ENCODE results near the gene ETS2. TPM values are rescaled to one million over a fixed set of nuclear protein-coding genes. Genes with fewer than 3 reads are reported as not detected.

Gene ETS2
- total RNA-seq, 1 donor from 2014 or later: 9.8 TPM

GRCh38 chr21:38802050-38803026 is 3.4 kb upstream of the ETS2 start:
- DNase-seq: no peak

- DNase-seq: no peak
These were observed 2.6 kb upstream of the ETS2 start for GRCh38 chr21:38803075-38803660.

- no peak for DNase-seq
These were observed 1.5 kb upstream of the ETS2 start for GRCh38 chr21:38804030-38804788.

DNA sequence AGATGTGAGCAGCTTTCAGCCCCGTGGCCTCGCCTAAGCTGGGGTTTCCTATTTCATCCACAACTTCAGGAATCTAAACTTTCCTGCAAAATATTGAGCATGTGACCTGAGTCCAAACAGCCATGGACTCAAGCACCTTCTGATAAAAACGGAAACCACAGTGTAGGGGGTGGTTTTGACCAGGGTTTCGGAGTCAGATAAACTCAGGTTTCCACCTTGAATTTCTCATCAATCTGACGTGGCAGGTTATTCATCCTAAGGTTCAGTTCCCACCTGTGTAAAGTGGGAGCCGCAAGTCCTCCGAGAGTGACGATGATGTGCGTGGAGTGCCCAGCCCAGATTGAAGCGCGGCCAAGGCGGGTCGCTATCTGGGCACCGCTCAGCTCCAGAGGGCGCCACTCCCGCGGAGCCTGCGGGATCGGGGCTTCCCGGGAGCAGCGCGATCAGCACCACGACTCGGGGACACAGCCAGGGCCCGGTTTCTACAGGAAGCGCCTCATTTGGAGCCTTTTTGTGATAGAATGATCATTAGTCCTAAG is 871 bp upstream of the ETS2 start:
- DNase-seq: peak; percentile 55

DNA sequence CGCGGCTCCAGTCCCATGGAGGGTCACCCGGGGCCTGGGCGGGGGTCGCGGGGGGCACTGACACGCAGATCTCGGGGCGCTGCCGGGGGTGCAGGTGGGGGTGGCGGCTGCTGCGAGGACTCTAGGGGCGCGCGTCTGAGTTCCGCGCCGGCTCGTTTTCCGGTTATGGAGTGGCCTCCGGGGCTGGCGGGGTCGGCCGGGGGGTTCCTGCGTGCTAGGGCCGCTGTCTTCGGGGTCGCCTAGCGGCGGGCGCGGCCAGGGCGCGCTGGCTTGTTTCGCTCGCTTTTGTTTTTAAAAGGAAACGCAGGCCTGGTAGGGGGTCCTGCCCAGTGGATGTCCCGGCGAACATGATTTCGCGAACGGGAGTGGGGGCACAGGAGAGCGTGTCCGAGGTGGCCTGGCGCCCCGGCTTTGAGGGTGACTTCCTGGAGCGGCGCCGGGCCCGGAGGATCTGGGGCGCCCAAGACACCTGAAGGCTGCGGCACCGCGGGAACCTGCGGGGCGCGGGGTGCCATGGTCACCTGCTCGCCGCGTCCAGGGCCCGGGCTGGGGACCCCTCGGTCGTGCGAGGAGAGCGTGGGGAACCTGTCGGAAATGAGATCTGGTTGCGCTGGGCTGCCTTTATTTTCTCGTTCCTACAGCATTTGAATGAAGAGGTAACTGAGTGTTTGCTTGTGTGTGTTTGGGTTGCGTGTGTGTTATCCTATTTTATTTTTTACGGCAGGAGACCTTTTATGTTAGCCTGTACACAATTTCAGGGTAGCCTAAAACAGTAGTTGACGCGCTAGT is 618 bp downstream of the ETS2 start:
- no peak for DNase-seq

DNA sequence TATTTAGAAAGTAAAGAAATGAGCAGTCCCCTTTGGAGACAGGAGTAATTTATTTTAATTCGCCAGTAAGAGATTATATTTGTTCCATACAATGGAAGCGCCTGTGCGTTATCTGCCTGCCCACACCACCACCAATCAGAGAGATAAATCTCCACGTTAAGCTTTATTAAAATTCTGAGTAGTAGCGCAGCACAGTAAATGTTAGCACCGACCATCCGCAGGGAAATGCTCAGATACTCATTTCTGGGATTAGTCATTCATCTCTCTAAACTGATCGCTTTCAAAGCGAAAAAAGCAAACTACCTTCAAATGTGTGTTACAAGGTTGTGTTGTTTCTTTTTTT is 1.2 kb downstream of the ETS2 start:
- DNase-seq: no peak

GRCh38 chr21:38807441-38807871 is 1.7 kb downstream of the ETS2 start:
- DNase-seq: no peak

- DNase-seq: no peak
These were observed 2.3 kb downstream of the ETS2 start for GRCh38 chr21:38807986-38808385.

DNA sequence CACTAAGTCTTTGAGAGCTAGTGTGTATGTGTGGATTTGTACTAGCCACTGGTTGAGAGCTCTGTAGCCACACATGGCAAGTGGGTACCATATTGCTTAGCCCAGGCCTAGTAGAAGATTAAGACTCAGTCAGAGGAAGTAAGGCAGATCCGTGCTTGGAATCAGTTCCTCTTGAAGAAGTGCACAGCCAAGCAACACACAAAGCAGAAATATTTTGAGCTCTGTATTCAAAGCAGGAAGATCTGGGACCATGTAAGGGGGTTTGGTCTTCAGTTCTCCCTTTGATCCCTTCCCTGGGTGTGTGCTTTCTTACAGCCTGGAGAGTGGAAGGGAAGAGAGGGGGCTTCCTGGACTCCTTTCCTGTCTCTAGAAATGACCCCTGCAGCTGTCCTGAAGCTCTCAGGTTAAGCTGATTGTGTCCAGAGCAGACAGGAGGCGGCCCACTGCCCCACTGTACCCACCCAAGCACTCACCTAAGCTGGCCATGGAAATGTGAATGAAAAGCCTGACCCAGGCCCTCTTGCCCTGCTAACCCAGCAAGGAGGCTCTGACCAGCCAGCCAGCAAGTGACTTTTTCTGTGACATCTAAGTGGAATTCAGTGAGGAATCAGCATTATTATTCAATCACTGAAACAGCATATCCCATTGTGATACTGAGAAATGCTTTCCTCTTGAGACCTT is 3.6 kb downstream of the ETS2 start:
- no peak for DNase-seq

DNA sequence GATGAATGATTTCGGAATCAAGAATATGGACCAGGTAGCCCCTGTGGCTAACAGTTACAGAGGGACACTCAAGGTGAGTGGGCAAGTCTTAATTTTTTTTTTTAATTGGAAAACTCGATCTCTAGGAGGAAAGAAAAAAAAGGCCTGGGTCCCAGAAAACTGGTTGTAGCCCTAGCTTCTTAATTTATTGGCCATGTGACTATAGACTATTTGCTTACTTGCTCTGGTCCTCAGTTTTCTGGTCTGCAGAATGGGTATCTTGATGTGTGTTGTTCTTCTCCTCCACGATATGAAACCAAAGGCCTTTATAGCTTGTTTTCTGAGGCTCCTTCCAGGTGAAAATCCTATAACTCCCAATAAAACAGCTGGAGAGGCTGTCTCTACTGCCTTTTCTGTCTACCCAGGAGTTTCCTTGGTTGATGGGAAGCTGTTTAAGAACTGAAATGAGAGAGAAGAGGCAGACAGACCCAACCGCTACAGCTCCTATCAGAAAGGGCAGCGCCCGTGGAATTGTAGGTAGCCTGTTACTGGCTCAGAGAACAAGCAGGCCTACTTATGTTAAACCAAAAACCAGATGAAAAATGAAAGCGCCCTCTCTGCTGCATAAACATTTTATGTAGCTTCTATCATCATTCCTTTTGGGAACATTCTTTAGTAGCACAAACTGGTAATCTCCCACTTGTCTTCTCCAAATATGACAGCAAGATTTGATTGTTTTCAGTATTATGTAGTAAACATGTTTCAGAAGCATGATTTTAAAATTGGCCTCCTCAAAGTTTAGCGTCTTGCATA is 4.5 kb downstream of the ETS2 start:
- DNase-seq: no peak

DNA sequence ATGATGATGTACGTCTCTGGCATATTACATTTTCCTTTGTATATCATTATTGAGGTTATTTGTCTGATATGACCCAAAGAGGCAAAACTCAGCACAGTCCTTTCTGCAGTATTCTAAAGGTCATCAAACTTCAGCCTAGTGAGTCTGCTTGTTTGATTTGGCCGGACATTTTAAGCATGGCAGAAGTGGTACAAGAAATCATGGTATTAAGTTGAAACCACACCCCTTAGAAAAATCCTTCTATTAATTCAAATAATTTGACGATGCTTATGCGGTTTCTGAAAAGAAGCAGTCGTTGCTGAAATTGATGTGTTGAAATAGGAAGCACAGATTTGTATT is 5.1 kb downstream of the ETS2 start:
- DNase-seq: no peak

GRCh38 chr21:38811257-38811656 is 5.5 kb downstream of the ETS2 start:
- no peak for DNase-seq

DNA sequence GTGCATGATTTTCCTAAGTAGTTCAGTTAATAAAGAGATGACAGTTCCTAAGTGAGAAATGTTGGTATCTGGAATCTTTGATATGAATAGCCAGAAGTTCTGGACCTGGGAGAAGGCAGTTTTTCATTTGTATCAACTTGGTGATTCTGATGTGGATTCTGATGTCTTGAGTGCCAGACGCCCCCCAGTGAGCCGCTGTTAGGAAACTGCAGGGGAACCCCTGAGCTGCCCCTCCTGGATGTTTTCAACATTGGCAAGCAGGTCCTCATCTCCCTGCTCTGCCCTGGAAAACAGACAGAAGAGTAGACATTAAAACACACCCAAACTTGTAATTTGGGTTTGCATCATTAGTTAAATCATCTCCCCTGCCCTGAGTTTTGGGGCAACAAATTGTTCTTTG is 7.4 kb downstream of the ETS2 start:
- no peak for DNase-seq

GRCh38 chr21:38813547-38813946 is 7.8 kb downstream of the ETS2 start:
- no peak for DNase-seq

- DNase-seq: no peak
These were observed 8.7 kb downstream of the ETS2 start for GRCh38 chr21:38814126-38815059.

DNA sequence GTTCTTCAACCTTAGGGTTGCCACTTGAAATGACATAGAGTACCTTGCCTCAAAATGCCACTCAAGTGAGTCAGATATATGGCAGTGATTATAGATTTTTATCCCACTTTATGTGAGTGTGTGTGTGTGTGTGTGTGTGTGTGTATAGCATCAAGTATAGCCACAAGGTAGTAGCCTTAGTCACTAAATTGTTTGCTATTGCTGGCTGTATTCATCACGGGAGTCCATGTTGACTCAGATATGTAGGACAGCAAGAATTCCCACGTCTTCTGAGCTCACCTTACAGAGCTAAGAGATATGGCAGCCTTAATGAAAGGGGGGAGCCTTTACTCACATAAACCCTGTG is 9.3 kb downstream of the ETS2 start:
- no peak for DNase-seq

- DNase-seq: no peak
These were observed 10.8 kb downstream of the ETS2 start for GRCh38 chr21:38816400-38816977.

GRCh38 chr21:38817371-38818324 is 11.9 kb downstream of the ETS2 start:
- no peak for DNase-seq

Measured in occipital lobe (tissue), 2 donors.